ENCODE data around the gene FREM1.

The FREM1 gene

GRCh38 chr9:14705079-14705478 is 205.1 kb downstream of the FREM1 start:
- no peak for DNase-seq (ENCODE audit: low spot score)

- no peak for DNase-seq (ENCODE audit: low spot score)
Measured at GRCh38 chr9:14704281-14704680, 205.9 kb downstream of the FREM1 start.

- DNase-seq (ENCODE audit: low spot score) = no peak
Measured at GRCh38 chr9:14702200-14702720, 208.0 kb downstream of the FREM1 start.

GRCh38 chr9:14693251-14693861 is 216.9 kb downstream of the FREM1 start, which contains the start of gene ZDHHC21:
ZDHHC21 (minus strand) TSS chr9:14693432; CDS start chr9:14674340, 19,092 bp downstream.
- DNase-seq (ENCODE audit: low spot score) = peak; percentile 68

- peak; percentile 20 for DNase-seq (ENCODE audit: low spot score)
Measured at GRCh38 chr9:14692470-14693250, 217.6 kb downstream of the FREM1 start.

- peak; percentile 25 for DNase-seq (ENCODE audit: low spot score)
Measured at GRCh38 chr9:14690948-14691730, 219.1 kb downstream of the FREM1 start.

- DNase-seq (ENCODE audit: low spot score) = peak; percentile 38
Measured at GRCh38 chr9:14687042-14687719, 223.0 kb downstream of the FREM1 start.

- DNase-seq (ENCODE audit: low spot score) = no peak
Measured at GRCh38 chr9:14686168-14686567, 224.1 kb downstream of the FREM1 start.
